Mammary epithelial cell (primary cell): Measurements from ENCODE around the gene CNTN4.

Source experiments
- EZH2 ChIP-seq: IDR thresholded peaks from 2 replicates; pipeline ENCODE4 v1.6.1; 2012; ENCODE audit warnings: low read length, inconsistent platforms, borderline replicate concordance
- TF ChIP-seq, protein P1 (sequence below), 2 donors: IDR thresholded peaks in 1 of 2; conservative IDR thresholded peaks in 1 of 2; 2 replicates each; pipeline ENCODE4 v1.5.1; 2011 to 2012; ENCODE audit warnings: inconsistent platforms in 2 of 2, low read length in 2 of 2, mild to moderate bottlenecking in 2 of 2, control low read depth in 1 of 2, low read depth in 1 of 2; ENCODE audit not compliant: insufficient read depth in 1 of 2; ENCODE audit errors: extremely low read depth in 1 of 2

DNA sequence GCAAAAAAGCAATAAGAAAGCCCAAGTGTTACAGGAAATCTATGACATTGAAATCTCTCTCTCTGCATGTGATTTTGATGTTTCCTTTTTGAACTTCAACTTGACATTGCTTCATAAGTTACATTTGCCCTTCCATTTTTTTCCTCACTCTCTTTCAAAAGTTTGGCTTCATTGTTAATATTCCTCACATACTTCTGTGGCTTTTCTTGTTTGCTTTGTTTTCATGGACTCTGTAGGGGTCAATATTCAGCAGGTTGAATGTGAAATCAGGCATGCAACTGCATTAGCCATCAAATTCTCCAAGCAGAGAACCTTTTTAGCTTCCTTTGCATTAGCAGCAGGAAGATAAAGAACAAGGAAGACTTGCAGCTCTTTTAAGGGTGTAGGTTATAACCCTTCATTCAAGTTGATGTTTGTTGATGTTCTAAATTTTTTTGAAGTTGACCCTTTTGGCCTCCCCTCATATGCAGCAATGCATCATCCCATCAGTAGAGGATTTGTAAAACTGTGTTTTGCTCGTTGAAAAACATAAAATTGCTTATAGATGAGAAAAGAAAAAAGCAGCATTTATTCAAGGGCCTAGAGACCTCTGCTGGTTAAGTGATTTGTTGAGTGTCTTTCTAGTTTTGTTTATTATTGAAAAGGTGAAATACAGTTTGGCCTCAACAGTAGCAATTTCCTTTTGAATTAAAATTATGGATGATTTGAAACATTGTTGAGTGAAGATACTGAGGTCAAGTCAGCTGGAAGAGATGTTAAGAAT, 800.1 kb downstream of the CNTN4 start:
- TF ChIP-seq, protein P1, sequence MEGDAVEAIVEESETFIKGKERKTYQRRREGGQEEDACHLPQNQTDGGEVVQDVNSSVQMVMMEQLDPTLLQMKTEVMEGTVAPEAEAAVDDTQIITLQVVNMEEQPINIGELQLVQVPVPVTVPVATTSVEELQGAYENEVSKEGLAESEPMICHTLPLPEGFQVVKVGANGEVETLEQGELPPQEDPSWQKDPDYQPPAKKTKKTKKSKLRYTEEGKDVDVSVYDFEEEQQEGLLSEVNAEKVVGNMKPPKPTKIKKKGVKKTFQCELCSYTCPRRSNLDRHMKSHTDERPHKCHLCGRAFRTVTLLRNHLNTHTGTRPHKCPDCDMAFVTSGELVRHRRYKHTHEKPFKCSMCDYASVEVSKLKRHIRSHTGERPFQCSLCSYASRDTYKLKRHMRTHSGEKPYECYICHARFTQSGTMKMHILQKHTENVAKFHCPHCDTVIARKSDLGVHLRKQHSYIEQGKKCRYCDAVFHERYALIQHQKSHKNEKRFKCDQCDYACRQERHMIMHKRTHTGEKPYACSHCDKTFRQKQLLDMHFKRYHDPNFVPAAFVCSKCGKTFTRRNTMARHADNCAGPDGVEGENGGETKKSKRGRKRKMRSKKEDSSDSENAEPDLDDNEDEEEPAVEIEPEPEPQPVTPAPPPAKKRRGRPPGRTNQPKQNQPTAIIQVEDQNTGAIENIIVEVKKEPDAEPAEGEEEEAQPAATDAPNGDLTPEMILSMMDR (conservative IDR thresholded peaks at IDR 0.05 in 1 of 2, IDR thresholded peaks at IDR 0.05 in 1 of 2; ENCODE audit: extremely low read depth in 1 of 2, insufficient read depth in 1 of 2, low read depth in 1 of 2, low read length in 2 of 2): no peak
- no peak for TF ChIP-seq EZH2
